HG02938 (cell line): ENCODE data around the gene PDZRN4.
"Not testable (repeated sequence)": the region's sequence is repeated elsewhere in the genome, so short reads cannot be mapped to it uniquely, and the experiment has no call there.

Experiments used
- ATAC-seq: cut with Tn5 transposase; IDR thresholded peaks from one replicate; pipeline ENCODE4 v1.9.1; 2021; ENCODE audit warnings: mild to moderate bottlenecking, moderate library complexity; ENCODE audit not compliant: unreplicated experiment

Gene PDZRN4

GRCh38 chr12:41188058-41188840 lies at the start of gene PDZRN4:
Gene PDZRN4 (plus strand): TSS chr12:41188320.
- no peak for ATAC-seq

DNA sequence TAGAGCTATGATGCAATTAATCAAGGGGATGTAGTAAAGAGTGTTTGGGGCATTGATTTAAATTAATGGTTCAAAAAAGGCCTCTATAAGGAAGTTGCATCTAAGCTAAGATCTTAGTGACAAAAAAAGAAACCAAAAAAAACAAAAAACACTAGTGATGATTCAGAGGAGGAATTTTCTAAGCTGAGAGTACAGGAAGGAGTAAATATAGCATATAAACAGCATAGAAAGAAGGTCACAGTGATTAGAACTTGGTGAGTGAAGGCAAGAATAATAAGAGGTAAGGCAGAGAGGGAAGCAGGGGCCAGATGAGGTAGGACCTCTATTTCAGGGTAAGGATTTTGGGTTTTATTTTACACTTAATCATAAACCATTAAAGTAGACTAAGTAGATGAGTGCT lies 48.0 kb upstream of the PDZRN4 start:
- no peak for ATAC-seq

DNA sequence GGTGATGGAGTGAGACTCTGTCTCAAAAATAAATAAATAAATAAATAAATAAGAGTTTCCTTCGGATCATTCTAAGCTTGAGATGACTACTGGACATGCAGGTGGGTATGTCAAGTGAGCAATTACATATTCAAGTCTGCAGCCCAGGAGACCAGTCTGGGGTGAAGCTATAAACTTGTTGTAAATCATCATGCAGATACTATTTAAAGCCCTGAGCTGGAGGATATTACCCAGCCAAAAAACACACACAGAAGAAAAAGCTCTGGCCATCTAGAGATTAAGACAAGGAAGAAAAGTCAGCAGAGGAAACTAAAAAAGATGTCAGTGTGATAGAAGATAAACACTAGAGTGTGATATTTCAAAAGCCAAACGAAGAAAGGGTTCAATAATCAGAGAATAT lies 47.0 kb upstream of the PDZRN4 start:
- ATAC-seq = no peak

- ATAC-seq = no peak
These were observed 45.7 kb upstream of the PDZRN4 start for GRCh38 chr12:41142376-41142775.

DNA sequence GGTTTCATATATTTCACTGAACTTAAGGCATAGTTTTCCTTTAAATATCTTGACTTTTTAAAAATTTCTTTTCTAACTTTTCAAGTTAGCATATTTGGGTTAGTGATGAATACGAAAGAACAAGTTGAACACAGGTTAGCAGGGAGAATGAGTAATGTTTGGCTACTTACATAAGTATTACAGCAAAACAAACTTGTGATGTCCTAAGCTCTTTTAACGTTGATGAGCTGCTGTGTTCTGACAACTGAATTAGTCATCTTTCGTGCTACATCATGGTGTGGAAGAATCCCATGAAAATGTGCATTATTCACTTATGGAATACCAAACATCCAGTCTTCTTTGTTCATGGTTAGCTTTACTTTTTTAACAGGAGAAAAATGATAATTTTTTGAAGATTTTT lies 36.3 kb upstream of the PDZRN4 start:
- ATAC-seq = no peak

DNA sequence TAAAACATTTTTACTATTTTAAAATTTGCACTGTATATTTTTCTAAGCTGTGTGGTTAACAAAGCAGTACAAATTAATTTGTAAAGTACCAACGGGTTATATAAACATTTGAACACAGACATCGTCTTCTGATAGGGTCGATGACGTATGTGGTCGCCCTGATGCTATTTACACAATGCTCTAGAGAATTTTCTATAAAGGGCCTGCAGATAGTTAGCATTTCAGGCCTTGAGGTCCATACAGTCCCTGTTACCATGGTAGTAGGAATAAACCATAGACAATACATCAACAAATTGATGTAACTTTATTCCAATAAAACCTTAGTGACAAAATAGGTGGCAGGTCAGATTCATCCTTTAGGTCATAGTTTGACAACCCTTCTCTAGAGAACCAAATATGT lies 25.7 kb upstream of the PDZRN4 start:
- no peak for ATAC-seq

- ATAC-seq = no peak
These were observed 20.4 kb upstream of the PDZRN4 start for GRCh38 chr12:41167701-41168100.

DNA sequence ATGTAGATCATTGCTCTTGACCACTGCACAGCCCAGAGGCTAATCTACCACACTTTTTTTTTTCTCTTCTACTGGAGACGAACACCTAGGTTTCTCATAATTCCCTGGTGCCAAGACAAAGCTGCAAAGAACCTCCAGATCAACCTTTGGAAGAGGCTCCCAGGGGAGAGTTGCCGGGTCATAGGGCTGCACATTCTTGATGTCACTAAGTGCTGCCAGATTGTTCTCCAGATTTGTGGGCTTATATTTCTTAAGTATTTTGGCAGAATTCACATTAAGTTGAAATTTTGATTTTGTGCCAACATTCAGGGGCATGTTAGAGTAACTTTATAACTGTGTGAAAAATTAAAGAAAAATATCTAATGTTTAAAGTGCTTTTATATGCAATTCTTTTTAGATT lies 13.5 kb upstream of the PDZRN4 start:
- no peak for ATAC-seq

DNA sequence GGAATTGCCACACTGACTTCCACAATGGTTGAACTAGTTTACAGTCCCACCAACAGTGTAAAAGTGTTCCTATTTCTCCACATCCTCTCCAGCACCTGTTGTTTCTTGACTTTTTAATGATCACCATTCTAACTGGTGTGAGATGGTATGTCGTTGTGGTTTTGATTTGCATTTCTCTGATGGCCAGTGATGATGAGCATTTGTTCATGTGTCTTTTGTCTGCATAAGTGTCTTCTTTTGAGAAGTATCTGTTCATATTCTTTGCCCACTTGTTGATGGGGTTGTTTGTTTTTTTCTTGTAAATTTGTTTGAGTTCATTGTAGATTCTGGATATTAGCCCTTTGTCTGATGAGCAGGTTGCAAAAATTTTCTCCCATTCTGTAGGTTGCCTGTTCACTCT lies 8.6 kb upstream of the PDZRN4 start:
- not testable (repeated sequence) for ATAC-seq

- ATAC-seq = no peak
These were observed 3.3 kb upstream of the PDZRN4 start for GRCh38 chr12:41184864-41185263.

GRCh38 chr12:41186026-41186425 lies 2.1 kb upstream of the PDZRN4 start:
- no peak for ATAC-seq

DNA sequence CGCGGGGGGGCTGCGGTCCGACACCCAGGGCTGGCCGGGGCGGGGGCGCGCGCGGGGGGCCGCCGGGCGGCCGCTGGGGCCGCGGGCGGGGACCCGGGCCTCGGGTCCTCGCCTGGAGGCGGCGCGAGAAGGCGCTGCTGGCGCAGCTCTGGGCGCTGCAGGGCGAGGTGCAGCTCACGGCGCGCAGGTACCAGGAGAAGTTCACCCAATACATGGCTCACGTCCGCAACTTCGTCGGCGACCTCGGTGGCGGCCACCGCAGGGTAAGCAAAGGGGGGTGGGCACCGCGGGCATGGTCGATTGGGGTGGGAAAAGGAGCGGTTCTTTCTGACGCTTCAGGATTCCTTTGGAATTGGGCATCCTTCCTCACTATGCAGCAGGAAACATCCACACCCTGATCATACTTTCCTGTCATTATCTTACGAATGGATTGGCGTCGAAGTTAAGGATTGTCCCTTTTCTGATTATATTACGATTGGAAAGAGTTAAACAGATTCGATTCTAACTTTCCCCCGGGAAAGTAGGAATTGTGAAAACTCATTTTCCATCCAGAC lies 798 bp downstream of the PDZRN4 start:
- ATAC-seq = no peak

GRCh38 chr12:41189395-41190251 lies 1.5 kb downstream of the PDZRN4 start:
- ATAC-seq = no peak

- ATAC-seq = no peak
These were observed 2.2 kb downstream of the PDZRN4 start for GRCh38 chr12:41190338-41190737.

GRCh38 chr12:41191549-41191948 lies 3.4 kb downstream of the PDZRN4 start:
- not testable (repeated sequence) for ATAC-seq

DNA sequence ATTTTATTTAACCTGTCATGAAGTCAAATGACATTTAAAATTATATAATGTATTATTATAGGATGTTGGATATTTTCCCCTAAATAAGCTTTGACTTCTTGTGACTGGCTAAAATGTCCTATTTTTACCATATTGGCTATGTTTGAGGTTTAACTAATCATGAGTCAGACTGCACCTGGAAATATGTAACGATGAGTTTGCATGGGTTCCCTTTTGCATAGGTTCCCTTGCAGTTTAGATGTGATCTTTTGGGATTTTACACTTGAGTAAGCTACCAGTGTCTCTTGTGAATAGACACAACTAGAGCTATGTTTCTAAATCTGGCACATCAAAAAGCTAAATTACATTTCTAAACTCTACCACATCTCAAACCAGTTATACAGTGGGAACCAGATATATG lies 5.2 kb downstream of the PDZRN4 start:
- no peak for ATAC-seq

DNA sequence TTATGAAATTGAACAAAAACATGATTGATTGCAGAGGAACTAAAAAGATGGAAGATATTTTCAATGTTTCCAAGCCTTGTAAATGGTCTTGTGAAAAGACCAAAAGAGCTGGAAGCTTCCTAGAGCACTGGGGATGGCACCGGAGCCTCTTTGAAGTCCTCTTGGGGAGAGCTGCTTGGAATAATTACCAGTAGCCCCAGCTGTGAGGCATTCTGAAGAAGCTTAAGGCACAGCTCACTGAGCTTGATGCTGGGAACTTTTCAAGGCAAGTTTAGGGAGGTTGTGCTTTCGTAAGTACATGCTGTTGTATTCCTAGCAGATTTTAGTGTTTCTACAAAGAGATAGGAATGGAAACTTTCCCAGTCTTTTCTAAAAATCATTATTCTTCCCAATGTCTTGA lies 13.9 kb downstream of the PDZRN4 start:
- no peak for ATAC-seq

DNA sequence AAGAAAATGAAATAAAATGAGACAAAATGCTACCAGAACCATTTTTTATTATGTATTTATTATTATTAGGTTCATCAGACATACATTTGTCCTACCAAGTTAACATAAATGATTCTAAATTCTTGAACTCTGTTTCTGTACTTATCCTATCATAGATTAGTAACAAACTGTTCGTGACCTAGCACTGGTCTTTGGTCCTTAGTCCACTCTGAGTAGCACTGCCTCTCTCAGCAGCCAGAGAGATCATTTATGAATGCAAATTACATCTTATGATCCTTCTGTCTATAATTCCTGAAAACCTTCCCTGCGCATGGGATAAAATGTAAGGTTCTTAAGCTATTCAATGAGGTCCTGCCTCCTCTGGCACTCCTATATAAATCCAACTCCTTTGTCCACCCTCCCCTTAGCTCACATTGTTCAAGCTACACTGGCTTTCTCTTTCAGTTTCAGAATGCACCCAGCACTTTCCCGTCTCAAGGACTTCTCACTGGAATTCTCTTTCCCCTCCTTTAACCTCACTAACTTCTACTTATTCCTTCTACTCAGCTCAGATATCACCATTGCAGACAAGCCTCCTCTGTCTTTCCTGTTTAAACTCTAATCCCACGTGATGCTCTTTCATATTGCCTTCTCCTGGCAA lies 17.1 kb downstream of the PDZRN4 start:
- ATAC-seq = no peak

GRCh38 chr12:41206298-41206697 lies 18.2 kb downstream of the PDZRN4 start:
- no peak for ATAC-seq

DNA sequence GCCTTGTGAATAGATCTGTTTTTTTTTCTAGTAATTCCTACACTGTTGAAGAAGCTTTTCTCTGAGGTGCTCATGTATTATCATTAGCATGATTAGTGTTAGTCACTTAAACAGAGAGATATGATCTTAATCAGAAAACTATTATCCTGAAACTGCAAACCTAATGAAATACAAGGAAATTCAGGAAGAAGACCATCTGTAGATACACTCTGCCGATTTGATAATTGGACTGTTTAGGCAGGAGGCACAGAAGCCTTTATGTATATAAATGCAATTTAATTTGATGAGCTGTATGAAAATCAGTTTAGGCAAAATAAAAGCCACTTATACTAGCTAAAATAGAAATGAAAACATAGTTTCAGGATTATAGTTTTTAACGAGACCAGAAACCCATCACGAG lies 23.3 kb downstream of the PDZRN4 start:
- ATAC-seq = no peak

DNA sequence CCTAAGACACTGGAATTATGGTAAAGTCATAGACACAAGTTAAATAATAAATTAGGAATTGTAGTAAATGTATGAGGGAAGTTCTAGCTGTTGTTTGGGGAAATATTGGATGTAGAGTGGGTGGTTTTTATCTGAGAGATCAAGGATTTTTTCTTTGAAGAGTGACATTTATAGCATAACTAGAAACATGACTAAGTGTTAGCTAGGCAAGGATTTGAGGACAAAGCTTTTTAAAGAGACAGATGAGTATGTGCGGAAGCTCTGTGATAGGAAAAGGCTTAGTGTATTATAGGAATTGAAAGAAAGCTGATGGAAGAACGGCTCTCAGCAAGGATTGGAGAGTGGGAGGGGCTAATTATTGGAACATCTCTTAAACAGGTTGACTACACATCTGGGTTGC lies 24.5 kb downstream of the PDZRN4 start:
- ATAC-seq = no peak
